SK-N-SH treated with all-trans-retinoic acid at 6 μM for 48 hours (cell line): ENCODE measurements around the gene CLEC3A.

Source experiments
- TF ChIP-seq, protein P1 (sequence below): fragments of 250-450 bp; sonication (Bioruptor Pico); IDR thresholded peaks from 2 replicates; pipeline ENCODE4 v1.5.0; 2020; ENCODE audit warnings: mild to moderate bottlenecking, moderate library complexity

The CLEC3A gene

DNA sequence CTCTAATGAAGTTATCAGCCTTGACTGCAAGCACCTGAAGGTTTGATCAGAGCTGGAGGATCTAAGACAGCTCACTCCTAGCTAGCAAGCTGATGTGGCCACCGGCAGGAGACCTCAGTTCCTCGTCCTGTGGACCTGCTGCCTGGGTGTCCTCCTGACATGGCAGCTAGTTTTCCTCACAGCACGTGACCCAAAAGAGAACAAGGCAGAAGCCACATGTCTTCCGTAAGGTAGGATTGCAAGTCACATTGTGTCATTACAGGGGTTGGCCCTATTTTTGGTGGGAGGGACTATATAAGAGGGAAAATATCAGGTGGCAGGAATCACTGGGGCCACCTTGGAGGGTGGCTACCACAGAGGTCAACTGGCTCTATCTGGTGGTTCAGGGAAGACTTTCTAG, 59.0 kb downstream of the CLEC3A start (continued):
- TF ChIP-seq, protein P1, sequence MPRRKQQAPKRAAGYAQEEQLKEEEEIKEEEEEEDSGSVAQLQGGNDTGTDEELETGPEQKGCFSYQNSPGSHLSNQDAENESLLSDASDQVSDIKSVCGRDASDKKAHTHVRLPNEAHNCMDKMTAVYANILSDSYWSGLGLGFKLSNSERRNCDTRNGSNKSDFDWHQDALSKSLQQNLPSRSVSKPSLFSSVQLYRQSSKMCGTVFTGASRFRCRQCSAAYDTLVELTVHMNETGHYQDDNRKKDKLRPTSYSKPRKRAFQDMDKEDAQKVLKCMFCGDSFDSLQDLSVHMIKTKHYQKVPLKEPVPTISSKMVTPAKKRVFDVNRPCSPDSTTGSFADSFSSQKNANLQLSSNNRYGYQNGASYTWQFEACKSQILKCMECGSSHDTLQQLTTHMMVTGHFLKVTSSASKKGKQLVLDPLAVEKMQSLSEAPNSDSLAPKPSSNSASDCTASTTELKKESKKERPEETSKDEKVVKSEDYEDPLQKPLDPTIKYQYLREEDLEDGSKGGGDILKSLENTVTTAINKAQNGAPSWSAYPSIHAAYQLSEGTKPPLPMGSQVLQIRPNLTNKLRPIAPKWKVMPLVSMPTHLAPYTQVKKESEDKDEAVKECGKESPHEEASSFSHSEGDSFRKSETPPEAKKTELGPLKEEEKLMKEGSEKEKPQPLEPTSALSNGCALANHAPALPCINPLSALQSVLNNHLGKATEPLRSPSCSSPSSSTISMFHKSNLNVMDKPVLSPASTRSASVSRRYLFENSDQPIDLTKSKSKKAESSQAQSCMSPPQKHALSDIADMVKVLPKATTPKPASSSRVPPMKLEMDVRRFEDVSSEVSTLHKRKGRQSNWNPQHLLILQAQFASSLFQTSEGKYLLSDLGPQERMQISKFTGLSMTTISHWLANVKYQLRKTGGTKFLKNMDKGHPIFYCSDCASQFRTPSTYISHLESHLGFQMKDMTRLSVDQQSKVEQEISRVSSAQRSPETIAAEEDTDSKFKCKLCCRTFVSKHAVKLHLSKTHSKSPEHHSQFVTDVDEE, result no peak
